UCSD-AML1 (cell line): ENCODE measurements around the gene ALDH3A2.

ENCODE experiments used
- DNase-seq: peaks from one replicate; lab custom pipeline; 2025; ENCODE audit not compliant: unreplicated experiment; lab: John Stamatoyannopoulos, UW

ALDH3A2 gene

DNA sequence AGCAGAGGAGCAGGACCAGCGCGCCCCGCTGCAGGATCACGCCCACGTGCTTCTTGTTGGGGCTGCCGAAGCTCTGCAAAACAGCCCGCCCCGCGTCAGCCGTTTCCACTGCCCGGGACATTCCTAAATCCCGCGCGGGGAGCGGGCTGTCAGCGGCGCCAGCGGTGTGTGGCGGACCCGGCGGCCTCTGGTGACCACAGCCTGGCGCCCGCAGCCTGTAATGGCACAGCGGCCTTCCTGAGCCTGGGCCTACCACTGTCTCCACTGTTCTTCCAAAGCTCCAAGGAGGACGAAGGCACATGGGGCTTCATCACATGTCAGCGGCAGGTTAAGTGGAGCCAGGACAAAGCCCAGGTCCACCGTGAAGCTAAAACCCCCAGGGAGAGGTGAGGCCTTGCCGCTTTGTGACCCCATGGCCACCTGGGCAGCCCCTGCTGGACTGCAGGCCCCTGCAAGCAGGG lies 65.4 kb downstream of the ALDH3A2 start:
- DNase-seq = no peak

DNA sequence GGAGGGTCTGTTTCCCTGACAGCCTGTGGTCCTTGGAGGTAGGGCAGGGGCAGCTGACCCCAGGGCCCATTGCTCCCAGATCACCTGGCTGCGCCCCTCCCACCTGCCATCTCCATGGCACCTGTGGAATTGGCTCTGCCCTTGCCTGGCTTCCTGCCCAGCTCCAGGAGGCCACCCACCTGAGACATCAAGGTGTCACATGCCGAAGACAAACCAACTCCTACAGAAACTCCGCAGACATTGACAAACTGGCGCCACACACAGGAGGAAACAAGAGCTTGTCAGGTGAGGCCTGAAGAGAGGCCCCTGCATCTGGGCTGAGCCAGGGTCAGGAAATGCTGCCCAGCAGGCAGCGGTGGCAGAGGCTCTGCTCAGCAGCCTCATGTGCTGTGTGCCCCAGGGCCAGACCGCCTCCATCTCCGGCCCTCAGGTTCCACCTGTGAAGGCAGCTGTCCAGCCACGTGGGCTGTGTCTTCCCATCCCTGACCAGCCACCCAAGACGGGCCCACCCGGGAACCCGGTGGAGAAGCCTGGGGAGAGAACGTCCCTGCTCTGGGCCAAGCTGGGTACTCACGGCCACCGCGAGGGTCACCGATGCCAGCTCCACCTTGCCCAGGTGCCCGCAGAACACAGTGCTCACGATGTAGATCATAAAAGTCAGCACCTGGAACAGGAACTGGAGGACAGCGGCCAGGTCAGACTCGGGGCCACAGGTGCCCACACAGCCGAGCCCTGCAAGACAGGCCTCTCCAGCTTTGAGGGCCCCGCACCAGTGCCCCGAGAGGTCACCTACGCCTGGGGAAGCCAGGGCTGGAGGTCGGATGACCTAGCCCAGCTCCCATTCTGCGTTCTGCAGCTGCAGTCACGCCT lies 66.2 kb downstream of the ALDH3A2 start:
- no peak for DNase-seq

DNA sequence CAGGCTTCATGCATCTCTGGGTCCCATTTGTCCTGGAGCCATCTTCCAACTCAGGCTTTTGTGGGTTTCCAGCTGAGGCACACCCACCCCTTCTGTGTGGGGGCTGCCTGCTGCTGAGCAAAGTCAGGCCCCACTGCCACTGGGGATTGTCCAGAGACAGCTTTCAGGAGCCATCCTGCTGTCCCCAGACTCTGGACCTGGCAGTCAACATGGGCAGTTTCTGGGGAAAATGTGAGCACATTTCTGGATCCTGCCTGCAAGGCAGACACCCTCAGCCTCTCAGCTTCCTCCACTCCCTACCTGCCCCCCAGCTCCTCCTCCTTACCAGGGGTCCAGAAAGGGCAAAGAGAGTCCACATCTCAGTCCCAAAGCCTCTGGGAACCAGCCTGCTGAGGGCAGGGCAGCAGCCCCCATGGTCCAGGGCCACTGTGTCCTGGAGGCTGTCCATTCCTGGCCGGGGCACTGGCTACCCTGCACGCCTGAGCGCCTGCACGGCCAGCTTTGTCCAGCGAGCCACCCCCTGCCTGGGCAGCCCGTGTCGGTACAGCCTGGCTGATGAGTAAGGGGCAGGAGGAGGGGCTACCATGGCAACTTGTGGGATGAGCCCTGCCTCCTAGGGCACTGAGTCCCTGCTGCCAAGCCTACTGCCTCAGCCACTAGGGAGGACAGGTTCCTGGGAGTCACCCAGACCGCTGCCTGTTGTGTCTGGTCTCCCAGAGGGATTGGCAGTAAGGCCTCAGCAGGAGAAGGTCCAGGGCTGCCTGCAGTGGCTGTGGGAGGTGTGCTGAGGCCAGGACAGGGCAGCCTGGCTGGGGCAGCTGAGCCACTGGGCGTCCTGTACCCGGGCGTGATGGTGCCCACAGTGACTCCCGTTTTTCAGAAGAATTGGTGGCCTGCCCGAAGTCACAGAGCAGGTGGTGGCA lies 67.8 kb downstream of the ALDH3A2 start, which contains the start of gene SLC47A2:
Gene SLC47A2 (minus strand): TSS at position 477 of the 923 bp plus-strand sequence. CDS start 29 bp downstream, at position 448.
- DNase-seq = no peak

- no peak for DNase-seq
These were observed 68.4 kb downstream of the ALDH3A2 start for GRCh38 chr17:19717031-19717360.

DNA sequence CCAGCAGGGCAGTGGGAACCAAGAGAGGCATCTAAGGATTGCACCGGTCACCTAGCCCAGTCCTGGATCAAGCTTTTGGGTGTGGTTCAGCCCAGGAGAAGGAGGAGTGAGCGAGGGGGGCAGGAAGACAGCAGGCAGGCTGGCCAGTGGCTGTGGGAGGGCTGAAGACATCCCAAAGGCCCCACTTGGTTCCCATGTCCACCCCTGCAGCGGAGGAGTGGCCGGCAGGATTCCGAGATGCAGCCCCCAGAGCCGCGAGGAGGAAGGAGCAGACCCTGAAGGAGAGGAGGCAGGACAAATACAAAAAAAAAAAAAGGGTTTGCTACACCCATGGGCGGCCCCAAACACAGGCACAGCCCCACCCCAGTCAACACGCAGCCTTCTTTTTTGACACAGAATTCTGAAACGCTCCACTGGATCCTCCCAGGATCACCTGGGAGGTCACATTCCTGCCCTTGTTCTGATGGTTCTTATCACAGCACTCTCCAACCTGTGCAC lies 68.9 kb downstream of the ALDH3A2 start:
- DNase-seq = no peak

- DNase-seq = no peak
These were observed 69.6 kb downstream of the ALDH3A2 start for GRCh38 chr17:19718041-19718612.

- DNase-seq = no peak
These were observed 70.2 kb downstream of the ALDH3A2 start for GRCh38 chr17:19718613-19719354.

GRCh38 chr17:19719355-19720209 lies 71.0 kb downstream of the ALDH3A2 start:
- DNase-seq = no peak

DNA sequence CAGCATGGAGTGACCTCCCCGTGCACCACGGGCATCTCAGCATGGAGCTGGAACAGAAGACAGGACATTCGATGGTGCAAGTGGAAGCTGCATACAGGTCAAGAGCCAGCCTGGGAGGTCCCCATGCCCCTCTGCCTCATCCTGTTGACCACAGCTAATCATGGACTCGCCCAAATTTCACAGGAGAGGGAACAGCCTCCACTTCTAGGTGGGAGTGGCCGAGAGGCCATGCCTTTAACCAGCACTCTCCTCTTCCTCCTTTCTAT lies 71.6 kb downstream of the ALDH3A2 start:
- DNase-seq = no peak

GRCh38 chr17:19720631-19721426 lies 72.3 kb downstream of the ALDH3A2 start:
- DNase-seq = no peak

GRCh38 chr17:19723964-19724363 lies 75.4 kb downstream of the ALDH3A2 start:
- no peak for DNase-seq

- peak; percentile 17 for DNase-seq
These were observed 76.2 kb downstream of the ALDH3A2 start for GRCh38 chr17:19724501-19725420.

DNA sequence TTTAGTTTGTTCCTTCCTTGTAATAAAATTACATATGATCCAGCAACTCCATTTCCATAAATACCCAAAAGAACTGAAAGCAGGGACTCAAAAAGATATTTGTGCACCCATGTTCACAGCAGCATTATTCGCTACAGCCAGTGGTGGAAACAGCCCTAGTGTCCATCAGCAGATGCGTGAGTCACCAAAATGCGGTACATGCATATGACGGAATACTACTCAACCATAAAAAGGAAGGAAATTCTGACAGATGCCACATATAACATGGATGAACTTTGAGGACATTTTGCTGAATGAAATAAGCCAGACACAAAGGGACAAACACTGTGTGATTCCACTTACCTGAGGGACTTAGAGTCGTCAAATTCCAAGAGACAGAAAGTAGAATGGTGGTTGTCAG lies 76.9 kb downstream of the ALDH3A2 start:
- no peak for DNase-seq

GRCh38 chr17:19726631-19727376 lies 78.3 kb downstream of the ALDH3A2 start:
- DNase-seq = no peak
